HG02571 (cell line): ENCODE measurements around the gene CD59.
"Not testable (repeated sequence)": the region's sequence is repeated elsewhere in the genome, so short reads cannot be mapped to it uniquely, and the experiment has no call there.

Source experiments
- ATAC-seq: cut with Tn5 transposase; IDR thresholded peaks from one replicate; pipeline ENCODE4 v1.9.1; 2021; ENCODE audit warnings: mild to moderate bottlenecking, moderate library complexity; ENCODE audit not compliant: unreplicated experiment

Gene CD59

DNA sequence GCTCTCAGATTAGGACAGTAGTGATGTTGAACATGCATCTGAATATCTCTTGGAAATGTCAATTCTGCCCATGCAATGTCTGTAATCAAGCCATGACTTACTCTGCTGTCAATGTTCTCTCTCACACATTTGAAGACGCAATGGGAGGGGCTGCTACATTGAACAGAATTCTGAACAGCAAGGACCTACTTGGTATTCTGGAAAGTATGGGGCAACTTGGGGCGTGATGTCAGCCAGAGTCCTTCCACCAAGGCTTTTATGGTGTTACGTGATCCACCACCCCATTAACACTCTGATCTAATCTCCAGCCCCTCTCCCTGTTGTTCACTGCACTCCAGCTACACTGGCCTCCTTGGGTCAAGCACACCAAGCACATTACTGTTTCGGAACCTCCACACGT lies 7.1 kb upstream of the CD59 start:
- ATAC-seq = no peak

DNA sequence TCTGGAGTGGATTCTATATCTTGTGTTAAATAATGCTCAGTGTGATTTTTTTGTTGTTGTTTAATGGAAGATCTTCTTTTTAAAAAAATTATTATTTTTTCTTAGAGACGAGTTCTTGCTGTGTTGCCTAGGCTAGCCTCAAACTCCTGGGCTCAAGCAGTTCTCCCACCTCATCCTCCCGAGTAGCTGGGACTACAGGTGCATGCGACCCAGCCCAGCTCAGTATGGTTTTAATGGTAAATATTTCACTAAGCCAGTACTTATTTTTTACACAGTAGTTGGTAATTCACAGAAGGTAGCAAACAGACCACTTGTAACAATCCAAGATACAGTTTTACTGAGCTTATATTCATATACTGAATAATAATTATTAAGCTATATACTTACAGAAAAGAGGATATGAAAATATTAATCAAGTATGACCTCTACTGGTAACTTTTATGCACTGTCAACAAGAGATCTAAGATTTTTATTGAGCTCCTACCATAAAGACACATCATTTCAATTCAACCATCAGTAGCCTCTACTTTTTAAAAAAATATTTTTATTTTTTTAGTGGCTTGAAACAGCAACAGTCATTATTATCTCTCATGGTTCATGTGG lies 6.1 kb upstream of the CD59 start:
- ATAC-seq = no peak

DNA sequence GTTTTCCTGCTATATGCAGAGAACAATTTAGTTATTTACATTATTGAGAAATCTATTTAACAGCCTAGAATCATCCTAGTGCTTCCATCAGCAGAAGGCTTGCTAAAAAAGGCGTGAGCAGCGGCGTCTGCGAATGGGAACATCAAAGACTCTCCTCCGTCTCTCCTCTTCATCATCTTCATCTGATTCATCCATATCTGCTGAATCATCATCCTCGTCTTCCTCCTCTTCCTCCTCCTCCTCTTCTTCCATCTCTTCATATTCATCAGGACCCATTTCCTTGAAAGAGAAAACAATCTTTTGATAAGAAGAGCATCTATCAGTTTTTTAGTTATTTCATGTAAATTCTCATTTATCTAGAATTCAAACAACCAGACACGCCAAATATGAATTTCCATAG lies 5.6 kb upstream of the CD59 start:
- ATAC-seq = no peak

DNA sequence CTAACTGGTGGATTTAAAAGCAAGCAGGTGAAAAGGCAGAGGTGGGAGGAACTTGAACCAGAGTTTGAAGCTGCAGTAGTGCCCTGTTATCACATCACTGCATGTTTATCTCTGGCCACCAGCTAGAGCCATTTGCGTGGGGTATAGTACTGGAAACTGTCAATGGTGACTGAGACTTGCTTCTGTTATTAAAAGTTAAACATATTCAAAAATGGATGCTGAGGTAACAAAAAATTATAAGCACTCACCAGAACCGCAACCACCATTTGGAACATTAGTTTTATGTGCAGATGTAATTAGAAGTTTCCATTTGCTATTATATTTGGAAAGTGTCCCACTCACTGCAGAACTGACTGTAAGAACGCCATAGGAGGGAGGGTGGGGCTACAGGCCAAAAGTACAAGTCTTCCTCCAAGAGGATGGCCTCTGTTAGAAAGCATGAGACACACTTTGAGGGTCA lies 1.2 kb upstream of the CD59 start:
- no peak for ATAC-seq

DNA sequence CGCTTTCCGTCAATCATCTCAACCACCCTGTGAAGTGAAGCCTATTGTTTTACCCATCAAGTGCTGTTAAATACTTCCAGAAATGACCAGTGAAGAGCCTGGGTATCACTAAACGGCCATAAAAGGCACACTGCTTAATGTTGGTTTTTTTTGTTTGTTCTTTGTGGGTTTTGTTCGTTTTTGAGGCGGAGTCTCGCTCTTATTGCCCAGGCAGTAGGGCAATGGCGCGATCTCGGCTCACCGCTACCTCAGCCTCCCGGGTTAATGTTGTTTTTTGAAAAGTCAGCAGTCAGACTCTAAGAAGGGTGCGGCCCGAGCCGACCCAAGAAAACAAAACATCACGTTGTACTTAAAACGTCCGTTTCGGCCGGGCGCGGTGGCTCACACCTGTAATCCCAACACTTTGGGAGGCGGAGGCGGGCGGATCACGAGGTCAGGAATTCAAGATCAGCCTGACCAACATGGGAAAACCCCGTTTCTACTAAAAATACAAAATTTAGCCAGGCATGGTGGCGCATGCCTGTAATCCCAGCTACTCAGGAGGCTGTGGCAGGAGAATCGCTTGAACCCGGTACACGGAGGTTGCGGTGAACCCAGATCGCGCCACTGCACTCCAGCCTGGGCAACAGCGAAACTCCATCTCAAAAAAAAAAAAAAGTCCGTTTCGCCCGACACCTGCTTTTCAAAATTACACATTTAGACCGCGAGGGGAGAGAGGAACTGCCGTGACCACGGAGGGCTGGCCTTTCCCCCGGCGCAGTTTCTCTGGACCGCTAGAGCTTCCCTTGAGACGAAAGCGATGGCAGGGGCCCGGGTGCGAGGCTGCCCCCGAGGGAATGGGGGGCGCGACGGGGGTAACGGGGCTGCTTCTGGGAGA lies 714 bp downstream of the CD59 start:
- peak; percentile 57 for ATAC-seq

DNA sequence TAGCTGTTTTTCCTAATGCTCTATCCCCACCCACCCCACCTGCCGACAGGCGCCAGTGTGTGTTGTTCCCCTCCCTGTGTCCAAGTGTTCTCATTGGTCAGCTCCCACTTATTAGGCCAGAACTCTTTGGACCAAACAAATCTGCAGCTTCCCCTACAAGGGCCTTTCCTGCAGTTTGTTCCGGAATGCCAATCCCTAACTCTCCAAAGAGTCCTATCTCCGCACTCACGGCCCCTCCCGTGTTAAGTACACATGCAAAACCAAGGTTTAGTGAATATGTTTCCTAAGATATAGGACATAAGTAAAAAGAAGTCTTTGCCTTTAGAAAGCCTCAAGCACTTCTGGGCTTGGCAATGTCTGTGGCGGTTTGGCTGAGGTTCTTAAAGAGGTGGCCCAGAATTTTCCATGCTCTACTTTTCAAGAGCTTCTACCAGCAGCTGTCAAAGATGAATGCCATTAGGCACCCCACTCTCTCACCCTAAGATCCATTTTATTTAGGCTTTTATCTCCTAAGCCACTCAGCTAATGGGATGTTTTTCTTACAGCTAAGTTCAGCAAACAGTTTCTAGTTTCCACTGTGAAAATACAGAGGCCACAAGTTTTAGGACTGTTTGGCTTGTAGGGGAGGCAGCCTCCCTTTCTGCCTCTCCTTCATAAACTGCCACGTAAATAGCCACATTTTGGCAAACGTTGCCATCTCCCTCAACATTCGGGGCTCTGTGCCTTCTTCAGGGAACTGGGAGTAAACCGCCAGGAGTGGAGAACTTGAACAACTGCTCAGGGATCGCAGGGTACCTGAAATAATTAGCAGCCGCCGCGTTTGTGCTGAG lies 1.6 kb downstream of the CD59 start:
- no peak for ATAC-seq

DNA sequence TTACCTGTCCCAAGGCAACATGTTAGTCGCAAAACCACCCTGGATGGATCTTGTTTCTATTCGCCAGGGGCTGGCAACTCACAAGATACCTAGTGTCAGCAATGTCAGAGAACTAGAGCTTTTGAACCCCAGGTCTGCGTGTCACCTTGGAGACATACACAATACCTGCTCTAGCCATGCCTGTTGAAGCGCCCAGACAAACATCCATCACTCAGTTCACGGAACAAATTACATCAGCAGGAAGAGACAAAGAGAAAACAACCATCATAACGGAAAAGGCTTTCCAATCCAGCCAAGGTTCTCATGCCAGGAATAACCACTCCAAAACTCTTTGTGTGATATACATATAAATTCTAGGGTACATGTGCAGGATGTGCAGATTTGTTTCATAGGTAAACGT lies 2.2 kb downstream of the CD59 start:
- ATAC-seq = no peak

DNA sequence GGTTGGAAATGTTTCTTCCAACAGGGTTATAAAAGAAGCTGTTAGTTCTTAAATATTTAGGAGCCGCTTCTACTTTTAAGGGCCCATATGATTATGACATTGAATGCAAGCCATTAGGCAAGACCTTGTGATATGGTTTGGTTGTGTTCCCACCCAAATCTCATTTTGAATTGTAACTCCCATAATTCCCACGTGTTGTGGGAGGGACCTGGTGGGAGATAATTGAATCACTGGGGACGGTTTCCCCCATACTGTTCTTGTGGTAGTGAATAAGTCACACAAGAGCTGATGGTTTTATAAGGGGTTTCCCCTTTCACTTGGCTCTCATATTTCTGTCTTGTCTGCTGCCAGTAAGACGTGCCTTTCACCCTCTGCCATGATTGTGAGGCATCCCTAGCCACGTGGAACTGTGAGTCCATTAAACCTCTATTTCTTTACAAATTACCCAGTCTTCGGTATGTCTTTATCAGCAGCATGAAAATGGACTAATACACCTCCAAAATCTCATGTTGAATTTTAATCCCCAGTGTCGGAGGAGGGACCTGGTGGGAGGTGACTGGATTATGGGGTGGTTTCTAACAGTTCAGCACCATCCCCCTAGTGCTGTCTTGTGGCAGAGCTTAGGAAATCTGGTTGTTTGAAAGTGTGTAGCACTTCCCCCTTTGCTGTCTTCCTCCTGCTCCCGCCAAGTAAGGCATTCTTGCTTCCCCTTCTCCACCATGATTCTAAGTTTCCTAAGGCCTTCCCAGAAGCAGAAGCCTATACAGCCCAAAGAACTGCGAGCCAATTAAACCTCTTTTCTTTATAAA lies 4.3 kb downstream of the CD59 start:
- ATAC-seq = no peak

DNA sequence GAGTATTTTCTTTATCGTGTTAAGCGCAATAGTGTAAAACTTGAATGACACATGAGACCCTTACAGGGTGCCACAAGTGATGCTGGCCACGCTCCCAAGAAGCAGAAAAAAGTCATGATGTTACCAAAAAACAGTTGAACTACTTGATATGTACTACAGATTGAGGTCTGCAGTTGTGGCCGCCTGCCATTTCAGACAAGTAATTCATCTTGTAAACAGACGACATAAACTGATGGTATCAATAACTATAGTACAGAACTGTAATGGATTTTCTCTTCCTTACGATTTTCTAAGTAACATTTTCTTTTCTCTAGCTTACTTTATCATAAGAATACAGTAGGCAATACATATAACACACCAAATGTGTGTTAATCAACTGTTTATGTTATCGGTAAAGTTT lies 5.5 kb downstream of the CD59 start:
- no peak for ATAC-seq

DNA sequence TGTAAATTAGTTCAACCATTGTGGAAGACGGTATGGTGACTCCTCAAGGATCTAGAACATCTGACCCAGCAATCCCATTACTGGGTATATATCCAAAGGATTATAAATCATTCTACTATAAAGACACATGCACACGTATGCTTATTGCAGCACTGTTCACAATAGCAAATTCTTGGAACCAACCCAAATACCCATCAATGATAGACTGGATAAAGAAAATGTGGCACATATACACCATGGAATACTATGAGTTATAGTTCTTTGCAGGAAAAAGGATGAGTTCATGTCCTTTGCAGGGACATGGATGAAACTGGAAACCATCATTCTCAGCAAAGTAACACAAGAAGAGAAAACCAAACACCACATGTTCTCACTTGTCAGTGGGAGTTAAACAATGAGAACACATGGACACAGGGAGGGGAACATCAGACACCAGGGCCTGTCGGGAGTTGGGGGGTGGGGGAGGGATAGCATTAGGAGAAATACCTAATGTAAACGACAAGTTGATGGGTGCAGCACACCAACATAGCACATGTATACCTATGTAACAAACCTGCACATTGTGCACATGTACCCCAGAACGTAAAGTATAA lies 7.1 kb downstream of the CD59 start:
- ATAC-seq = not testable (repeated sequence)

DNA sequence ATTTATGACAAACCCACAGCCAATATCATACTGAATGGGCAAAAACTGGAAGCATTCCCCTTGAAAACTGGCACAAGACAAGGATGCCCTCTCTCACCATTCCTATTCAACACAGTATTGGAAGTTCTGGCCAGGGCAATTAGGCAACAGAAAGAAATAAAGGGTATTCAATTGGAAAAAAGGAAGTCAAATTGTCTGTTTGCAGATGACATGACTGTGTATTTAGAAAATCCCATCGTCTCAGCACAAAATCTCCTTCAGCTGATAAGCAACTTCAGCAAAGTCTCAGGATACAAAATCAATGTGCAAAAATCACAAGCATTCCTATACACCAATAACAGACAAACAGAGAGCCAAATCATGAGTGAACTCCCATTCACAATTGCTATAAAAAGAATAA lies 8.7 kb downstream of the CD59 start:
- ATAC-seq = not testable (repeated sequence)

DNA sequence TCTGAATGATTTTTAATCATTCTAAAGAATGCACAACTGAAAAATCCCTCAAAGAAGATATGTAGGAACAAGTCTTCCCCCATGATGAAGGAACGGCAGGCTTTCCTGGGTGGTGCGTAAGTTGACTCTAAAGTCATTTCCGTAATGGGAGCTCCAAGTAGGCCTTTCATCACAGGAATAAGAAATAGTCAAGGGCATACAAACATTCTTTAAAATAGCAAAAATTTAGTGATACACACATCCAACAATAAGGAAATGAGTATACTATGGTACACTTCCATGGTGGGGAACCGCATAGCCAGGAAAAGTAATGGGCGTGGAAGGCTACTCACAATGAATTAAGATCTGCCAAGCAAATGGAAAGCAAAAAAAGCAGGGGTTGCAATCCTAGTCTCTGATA lies 10.7 kb downstream of the CD59 start:
- ATAC-seq = no peak

DNA sequence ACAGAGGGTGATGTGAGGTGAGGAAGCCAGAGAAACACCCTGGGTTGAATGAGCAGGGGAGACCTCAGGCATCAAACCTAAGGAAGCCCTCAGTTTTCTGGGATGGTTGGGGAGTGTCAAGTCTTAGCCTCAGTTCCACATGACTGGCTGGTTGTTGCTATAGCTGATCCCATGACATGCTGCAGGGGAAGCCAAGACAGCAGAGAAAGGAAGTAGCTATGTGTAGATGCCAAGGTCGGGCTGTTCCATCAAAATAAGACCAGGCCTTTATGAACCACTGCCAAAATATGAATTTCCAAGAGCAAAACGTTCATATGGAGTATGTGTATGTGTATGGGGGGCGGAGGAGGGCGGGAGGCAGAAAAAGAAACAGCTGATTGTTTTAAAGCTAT lies 11.6 kb downstream of the CD59 start:
- no peak for ATAC-seq

DNA sequence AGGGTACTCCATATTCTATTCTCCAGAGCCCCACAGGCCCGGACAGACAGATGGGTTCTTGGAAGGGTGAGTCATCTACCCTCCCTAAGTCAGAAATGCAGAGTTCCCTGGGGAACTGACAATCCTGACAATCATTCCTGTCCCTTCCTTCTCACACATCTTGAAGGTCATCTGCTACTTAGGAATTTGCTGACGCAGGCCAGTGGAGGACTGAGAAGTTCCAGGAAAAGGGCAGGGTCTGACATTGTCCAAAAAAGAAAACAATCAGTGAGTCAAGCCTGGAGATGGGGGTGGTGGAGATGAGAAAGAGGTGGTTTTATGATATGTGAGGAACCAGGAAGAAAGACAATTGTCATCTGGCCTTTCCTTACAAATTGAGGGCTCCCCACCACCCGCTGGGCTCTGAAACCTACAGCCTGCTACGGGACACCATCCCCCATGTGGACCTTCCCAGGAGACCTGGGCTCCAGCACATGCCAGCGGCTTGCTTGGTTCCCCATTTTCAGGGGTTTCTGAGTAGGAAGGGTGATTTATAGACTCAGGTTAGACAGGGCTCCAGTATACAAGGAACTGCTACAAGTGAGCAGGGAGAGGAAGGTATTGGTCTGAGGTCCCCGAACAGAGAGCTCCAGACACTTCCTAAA lies 12.9 kb downstream of the CD59 start:
- peak; percentile 14 for ATAC-seq

DNA sequence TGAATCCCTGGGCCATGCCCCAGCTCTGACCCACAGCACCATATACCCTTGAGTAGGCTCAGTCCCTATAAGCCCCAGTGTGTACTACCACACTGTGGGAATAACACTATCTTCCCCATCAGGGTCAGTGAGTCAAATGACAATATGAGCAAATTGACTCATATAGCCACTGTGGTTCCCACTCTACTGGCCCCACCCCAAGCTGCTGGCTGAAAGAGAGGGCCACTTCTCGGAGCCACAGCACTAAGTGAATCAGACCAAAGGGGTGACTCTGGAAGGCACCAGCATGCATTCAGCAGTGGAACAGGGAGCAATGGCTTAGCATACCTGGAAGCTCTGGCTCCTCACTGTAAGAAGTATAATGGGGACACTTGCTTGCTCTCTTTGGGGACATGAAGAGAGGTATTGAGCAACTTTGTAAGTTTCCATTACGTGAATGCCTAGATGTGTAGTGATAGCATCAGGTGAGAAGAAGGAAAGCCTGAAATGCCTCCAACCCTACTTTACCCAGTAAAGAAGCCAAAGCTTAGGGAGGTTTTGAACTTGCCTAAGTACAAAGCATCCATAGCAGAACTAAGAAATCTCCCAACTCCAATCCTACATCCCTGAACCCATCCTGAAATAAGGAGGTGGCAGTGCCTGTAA lies 13.5 kb downstream of the CD59 start:
- ATAC-seq = peak; percentile 81

DNA sequence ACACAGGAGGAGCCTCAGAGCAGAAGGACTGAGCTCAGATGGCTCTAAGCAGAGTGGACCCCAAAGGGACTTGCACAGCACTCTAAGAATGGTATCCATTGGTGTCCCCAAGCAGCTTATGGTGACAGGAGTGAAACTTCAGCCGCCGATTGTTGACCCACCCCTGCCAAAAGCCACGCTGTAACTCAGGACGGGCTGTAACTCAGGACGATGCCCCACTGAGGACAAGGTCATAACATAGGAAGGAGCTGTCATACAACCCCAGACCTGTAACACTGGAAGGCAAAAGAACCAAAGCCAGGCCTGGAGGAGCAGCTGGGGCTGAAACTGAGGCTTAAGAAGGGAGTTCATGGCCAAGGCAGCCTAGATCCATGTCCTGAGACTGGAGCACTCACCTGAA lies 14.2 kb downstream of the CD59 start:
- ATAC-seq = no peak

DNA sequence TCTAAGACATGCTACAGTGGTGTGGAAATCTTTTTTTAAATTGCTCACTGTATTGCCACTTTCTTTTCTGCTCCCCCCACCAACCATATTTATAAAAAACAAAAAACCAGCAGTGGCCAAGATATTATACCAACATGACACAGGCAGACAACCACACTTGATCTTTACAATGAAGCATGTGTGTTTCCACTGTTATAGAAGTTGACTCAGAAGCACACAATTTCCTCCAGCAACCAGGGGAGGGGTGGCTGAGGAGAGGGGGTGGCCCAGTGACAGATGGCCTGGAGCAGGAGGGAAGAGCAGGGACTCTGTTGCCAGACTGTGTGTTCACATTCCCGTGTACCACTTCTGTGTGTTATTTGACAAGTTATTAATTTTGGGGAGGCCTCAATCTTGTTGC lies 14.8 kb downstream of the CD59 start:
- ATAC-seq = no peak

DNA sequence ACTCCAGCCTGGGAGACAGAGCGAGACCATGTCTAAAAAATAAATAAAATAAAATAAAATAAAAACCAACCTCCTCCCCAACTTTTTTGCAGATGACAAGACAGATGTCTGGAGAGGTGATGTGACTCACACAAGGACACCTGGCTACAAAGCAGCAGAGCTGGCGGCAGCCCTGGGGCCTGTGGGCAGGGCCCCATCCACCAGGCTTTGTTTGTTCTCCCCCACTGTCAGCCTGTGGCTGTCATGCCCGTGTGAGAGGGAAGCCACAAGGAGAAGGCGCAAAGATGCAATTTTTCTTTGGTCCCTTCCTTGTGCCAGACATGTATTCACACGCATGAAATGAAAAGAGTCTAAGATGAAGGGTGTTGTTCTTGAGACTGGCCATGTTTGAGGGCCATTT lies 16.6 kb downstream of the CD59 start:
- ATAC-seq = no peak

DNA sequence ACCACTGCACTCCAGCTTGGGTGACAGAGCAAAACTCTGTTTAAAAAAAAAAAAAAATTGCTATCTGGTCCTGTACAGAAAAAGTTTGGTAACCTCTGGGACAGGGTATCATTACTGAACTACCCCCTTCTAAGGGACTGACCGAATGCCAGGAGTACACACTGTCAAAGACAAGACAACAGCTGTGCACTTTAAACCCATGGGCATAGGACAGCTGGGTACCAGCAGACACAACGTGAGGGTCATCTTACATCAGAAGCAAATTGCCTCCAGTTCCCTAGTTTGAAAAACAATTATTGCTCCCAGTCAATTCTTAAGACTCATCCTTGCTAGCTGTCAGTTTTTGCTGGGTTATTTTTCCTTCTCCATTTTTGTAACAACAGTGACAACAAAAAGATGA lies 17.8 kb downstream of the CD59 start:
- no peak for ATAC-seq
